ENCODE results near the gene MYH11. TPM values are rescaled to one million over a fixed set of nuclear protein-coding genes. Genes with fewer than 3 reads are reported as not detected.

MYH11 gene
- total RNA-seq, 1 donor from 2014 or later = 0.05 TPM

- no peaks in the 10 kb centered on the region for H3K36me3 Mint-ChIP-seq (ENCODE audit: low read depth)
- TF ChIP-seq, protein P1, sequence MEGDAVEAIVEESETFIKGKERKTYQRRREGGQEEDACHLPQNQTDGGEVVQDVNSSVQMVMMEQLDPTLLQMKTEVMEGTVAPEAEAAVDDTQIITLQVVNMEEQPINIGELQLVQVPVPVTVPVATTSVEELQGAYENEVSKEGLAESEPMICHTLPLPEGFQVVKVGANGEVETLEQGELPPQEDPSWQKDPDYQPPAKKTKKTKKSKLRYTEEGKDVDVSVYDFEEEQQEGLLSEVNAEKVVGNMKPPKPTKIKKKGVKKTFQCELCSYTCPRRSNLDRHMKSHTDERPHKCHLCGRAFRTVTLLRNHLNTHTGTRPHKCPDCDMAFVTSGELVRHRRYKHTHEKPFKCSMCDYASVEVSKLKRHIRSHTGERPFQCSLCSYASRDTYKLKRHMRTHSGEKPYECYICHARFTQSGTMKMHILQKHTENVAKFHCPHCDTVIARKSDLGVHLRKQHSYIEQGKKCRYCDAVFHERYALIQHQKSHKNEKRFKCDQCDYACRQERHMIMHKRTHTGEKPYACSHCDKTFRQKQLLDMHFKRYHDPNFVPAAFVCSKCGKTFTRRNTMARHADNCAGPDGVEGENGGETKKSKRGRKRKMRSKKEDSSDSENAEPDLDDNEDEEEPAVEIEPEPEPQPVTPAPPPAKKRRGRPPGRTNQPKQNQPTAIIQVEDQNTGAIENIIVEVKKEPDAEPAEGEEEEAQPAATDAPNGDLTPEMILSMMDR (conservative IDR thresholded peaks at IDR 0.05) = no peak
- no peak for DNase-seq (ENCODE audit: low read depth, low spot score)
- H3K27me3 Mint-ChIP-seq (ENCODE audit: low read depth) = no peaks in the 10 kb centered on the region
- H3K4me3 Mint-ChIP-seq = no peak overlapping the region
- H3K27ac Mint-ChIP-seq (ENCODE audit: unreplicated experiment) = no peak overlapping the region
- no peaks in the 10 kb centered on the region for H3K4me1 Mint-ChIP-seq
- H3K9me3 Mint-ChIP-seq = peaks cover under 1% of the 10 kb centered on the region
These were observed 106.8 kb downstream of the MYH11 start for GRCh38 chr16:15749985-15750384.

GRCh38 chr16:15749371-15749770, 107.5 kb downstream of the MYH11 start:
- H3K9me3 Mint-ChIP-seq = no peaks in the 10 kb centered on the region
- H3K4me3 Mint-ChIP-seq = no peak overlapping the region
- no peaks in the 10 kb centered on the region for H3K36me3 Mint-ChIP-seq (ENCODE audit: low read depth)
- TF ChIP-seq, protein P1 (conservative IDR thresholded peaks at IDR 0.05) = no peak
- no peaks in the 10 kb centered on the region for H3K27me3 Mint-ChIP-seq (ENCODE audit: low read depth)
- DNase-seq (ENCODE audit: low read depth, low spot score) = no peak
- no peak overlapping the region for H3K27ac Mint-ChIP-seq (ENCODE audit: unreplicated experiment)
- H3K4me1 Mint-ChIP-seq = no peaks in the 10 kb centered on the region

DNA sequence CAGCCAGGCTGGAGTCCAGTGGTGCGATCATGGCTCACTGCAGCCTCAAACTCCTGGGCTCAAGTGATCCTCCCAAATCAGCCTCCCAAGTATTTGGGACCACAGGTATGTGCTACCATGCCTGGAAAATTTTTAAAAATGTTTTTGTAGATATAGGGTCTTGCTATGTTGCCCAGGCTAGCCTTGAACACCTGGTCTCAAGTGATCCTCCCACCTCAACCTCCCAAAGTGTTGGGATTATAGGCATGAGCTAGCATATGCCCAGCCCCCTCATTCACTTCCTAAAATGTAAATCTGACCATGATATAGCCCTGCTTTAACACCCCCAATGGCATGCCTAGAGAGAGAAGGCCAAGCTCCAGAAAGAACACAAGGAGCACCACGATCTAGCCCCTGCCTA, 108.2 kb downstream of the MYH11 start:
- TF ChIP-seq, protein P1 (conservative IDR thresholded peaks at IDR 0.05) = no peak
- H3K36me3 Mint-ChIP-seq (ENCODE audit: low read depth) = no peaks in the 10 kb centered on the region
- no peaks in the 10 kb centered on the region for H3K9me3 Mint-ChIP-seq
- no peak for DNase-seq (ENCODE audit: low read depth, low spot score)
- peak overlapping the region; percentile 88 for H3K27ac Mint-ChIP-seq (ENCODE audit: unreplicated experiment)
- H3K4me1 Mint-ChIP-seq = no peaks in the 10 kb centered on the region
- H3K4me3 Mint-ChIP-seq = no peak overlapping the region
- no peaks in the 10 kb centered on the region for H3K27me3 Mint-ChIP-seq (ENCODE audit: low read depth)

GRCh38 chr16:15747937-15748336, 108.9 kb downstream of the MYH11 start:
- H3K27me3 Mint-ChIP-seq (ENCODE audit: low read depth) = no peaks in the 10 kb centered on the region
- H3K9me3 Mint-ChIP-seq = no peaks in the 10 kb centered on the region
- no peaks in the 10 kb centered on the region for H3K36me3 Mint-ChIP-seq (ENCODE audit: low read depth)
- H3K27ac Mint-ChIP-seq (ENCODE audit: unreplicated experiment) = no peak overlapping the region
- no peaks in the 10 kb centered on the region for H3K4me1 Mint-ChIP-seq
- H3K4me3 Mint-ChIP-seq = no peak overlapping the region
- TF ChIP-seq, protein P1 (conservative IDR thresholded peaks at IDR 0.05) = no peak
- DNase-seq (ENCODE audit: low read depth, low spot score) = no peak

DNA sequence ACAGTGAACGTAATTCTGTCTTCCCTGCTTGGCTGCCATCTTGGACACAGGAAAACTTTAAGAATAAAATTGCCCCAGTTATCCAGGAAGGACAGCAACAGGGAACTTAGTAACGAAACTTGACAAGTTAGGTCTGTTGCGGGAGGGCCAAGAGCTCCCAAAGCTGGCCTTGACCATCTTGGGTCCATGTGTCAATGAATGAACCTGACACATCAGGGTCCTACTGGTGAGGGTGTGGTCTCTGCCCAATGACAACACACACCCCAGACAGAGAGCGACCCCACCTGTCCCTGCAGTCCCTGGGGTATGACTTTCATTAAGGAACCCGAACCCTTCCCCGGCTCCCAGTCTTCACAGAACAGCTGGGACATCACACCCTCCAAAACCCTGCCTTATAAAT, 110.5 kb downstream of the MYH11 start:
- Mint-ChIP-seq H3K27me3 (ENCODE audit: low read depth) (no peaks in the 10 kb centered on the region), H3K27ac (ENCODE audit: unreplicated experiment) (no peak overlapping the region), H3K9me3 (no peaks in the 10 kb centered on the region), H3K4me1 (no peaks in the 10 kb centered on the region), H3K4me3 (no peak overlapping the region), H3K36me3 (ENCODE audit: low read depth) (no peaks in the 10 kb centered on the region)
- DNase-seq (ENCODE audit: low read depth, low spot score) = no peak
- TF ChIP-seq, protein P1 (conservative IDR thresholded peaks at IDR 0.05) = no peak

GRCh38 chr16:15743657-15744056, 113.2 kb downstream of the MYH11 start:
- no peaks in the 10 kb centered on the region for H3K9me3 Mint-ChIP-seq
- H3K27ac Mint-ChIP-seq (ENCODE audit: unreplicated experiment) = no peak overlapping the region
- H3K27me3 Mint-ChIP-seq (ENCODE audit: low read depth) = no peaks in the 10 kb centered on the region
- TF ChIP-seq, protein P1 (conservative IDR thresholded peaks at IDR 0.05) = no peak
- no peak overlapping the region for H3K4me3 Mint-ChIP-seq
- no peaks in the 10 kb centered on the region for H3K36me3 Mint-ChIP-seq (ENCODE audit: low read depth)
- no peaks in the 10 kb centered on the region for H3K4me1 Mint-ChIP-seq
- DNase-seq (ENCODE audit: low read depth, low spot score) = no peak
